Testis (tissue), 2 donors: ENCODE measurements around the gene CEP95.

Experiments used
- CTCF ChIP-seq, 3 experiments: fragments of 450-650 bp in 2 of 3; fragments of 200-600 bp in 1 of 3; sonication (generic) in 1 of 3; IDR thresholded peaks; one replicate each; pipeline ENCODE4 v1.5.1; 2016 to 2019; ENCODE audit warnings: antibody characterized with exemption in 3 of 3, mild to moderate bottlenecking in 2 of 3, moderate library complexity in 1 of 3
- POLR2A ChIP-seq: fragments of 450-650 bp; IDR thresholded peaks from one replicate; pipeline ENCODE4 v1.6.1; 2017; ENCODE audit warnings: antibody characterized with exemption, mild to moderate bottlenecking, moderate library complexity

GRCh38 chr17:64519601-64520000, 12.8 kb downstream of the CEP95 start:
- no peak for TF ChIP-seq POLR2A
- TF ChIP-seq CTCF (IDR thresholded peaks at IDR 0.05) = no peak
